ENCODE data around the gene VPREB3.
A peak's percentile ranks its signal among the peaks of the same experiment; 100 is the strongest.

VPREB3 gene

GRCh38 chr22:23784215-23784732, 30.0 kb upstream of the VPREB3 start:
- Histone ChIP-seq H3K4me3 (peak overlapping the region; percentile 38; the same call in 1 of the 2 replicates), H3K4me1 (peaks cover 74% of the 10 kb centered on the region), H3K9me3 (no peaks in the 10 kb centered on the region), H3K9ac (peak overlapping the region; percentile 52), H3K4me2 (peak overlapping the region; percentile 84), H3K36me3 (peaks cover 56% of the 10 kb centered on the region), H3K27ac (peak overlapping the region; percentile 100), H3K27me3 (no peaks in the 10 kb centered on the region), H4K20me1 (peaks cover 21% of the 10 kb centered on the region)
- TF ChIP-seq Cebpa-rat (IDR thresholded peaks at IDR 0.05): no peak

GRCh38 chr22:23783265-23784150, 29.3 kb upstream of the VPREB3 start:
- Histone ChIP-seq H3K27me3 (no peaks in the 10 kb centered on the region), H4K20me1 (peaks cover 13% of the 10 kb centered on the region), H3K27ac (peak overlapping the region; percentile 100), H3K9me3 (no peaks in the 10 kb centered on the region), H3K9ac (peak overlapping the region; percentile 52), H3K4me3 (0 out of 2 replicates have a peak overlapping the region, but pooled peaks have one; percentile 38), H3K4me2 (peak overlapping the region; percentile 84), H3K36me3 (peaks cover 55% of the 10 kb centered on the region), H3K4me1 (peaks cover 68% of the 10 kb centered on the region)
- no peak for TF ChIP-seq Cebpa-rat (IDR thresholded peaks at IDR 0.05)

- Histone ChIP-seq H3K4me3 (no peak overlapping the region), H3K4me1 (peaks cover 68% of the 10 kb centered on the region), H4K20me1 (peaks cover 5% of the 10 kb centered on the region), H3K4me2 (peak overlapping the region; percentile 84), H3K27me3 (no peaks in the 10 kb centered on the region), H3K36me3 (peaks cover 52% of the 10 kb centered on the region), H3K9ac (peak overlapping the region; percentile 52), H3K9me3 (no peaks in the 10 kb centered on the region), H3K27ac (peak overlapping the region; percentile 100)
- no peak for TF ChIP-seq Cebpa-rat (IDR thresholded peaks at IDR 0.05)
These were observed 28.5 kb upstream of the VPREB3 start for GRCh38 chr22:23782703-23783102.

GRCh38 chr22:23782252-23782651, 28.0 kb upstream of the VPREB3 start:
- H3K9me3 ChIP-seq: no peaks in the 10 kb centered on the region
- no peaks in the 10 kb centered on the region for H3K27me3 ChIP-seq
- 0 out of 2 replicates have a peak overlapping the region, but pooled peaks have one; percentile 84 for H3K4me2 ChIP-seq
- H3K4me3 ChIP-seq: no peak overlapping the region
- TF ChIP-seq Cebpa-rat (IDR thresholded peaks at IDR 0.05): no peak
- peak overlapping the region; percentile 100 for H3K27ac ChIP-seq
- H3K4me1 ChIP-seq: peaks cover 72% of the 10 kb centered on the region
- H4K20me1 ChIP-seq: peaks cover under 1% of the 10 kb centered on the region; the same call in 1 of the 2 replicates
- 0 out of 2 replicates have a peak overlapping the region, but pooled peaks have one; percentile 52 for H3K9ac ChIP-seq
- H3K36me3 ChIP-seq: peaks cover 52% of the 10 kb centered on the region

- H3K9ac ChIP-seq: peak overlapping the region; percentile 6; the same call in 1 of the 2 replicates
- peaks cover 52% of the 10 kb centered on the region for H3K36me3 ChIP-seq
- H3K4me1 ChIP-seq: peaks cover 78% of the 10 kb centered on the region
- H3K9me3 ChIP-seq: no peaks in the 10 kb centered on the region
- H4K20me1 ChIP-seq: no peaks in the 10 kb centered on the region
- H3K27me3 ChIP-seq: no peaks in the 10 kb centered on the region
- H3K27ac ChIP-seq: peak overlapping the region; percentile 100
- no peak for TF ChIP-seq Cebpa-rat (IDR thresholded peaks at IDR 0.05)
- 0 out of 2 replicates have a peak overlapping the region, but pooled peaks have one; percentile 84 for H3K4me2 ChIP-seq
- no peak overlapping the region for H3K4me3 ChIP-seq
These were observed 27.4 kb upstream of the VPREB3 start for GRCh38 chr22:23781511-23782183.

GRCh38 chr22:23781065-23781464, 26.8 kb upstream of the VPREB3 start:
- no peak for TF ChIP-seq Cebpa-rat (IDR thresholded peaks at IDR 0.05)
- Histone ChIP-seq H3K4me1 (peaks cover 78% of the 10 kb centered on the region), H3K4me3 (no peak overlapping the region), H4K20me1 (peaks cover 4% of the 10 kb centered on the region), H3K27ac (peak overlapping the region; percentile 30; the same call in 1 of the 2 replicates), H3K9ac (peak overlapping the region; percentile 6; the same call in 1 of the 2 replicates), H3K36me3 (peaks cover 52% of the 10 kb centered on the region), H3K27me3 (no peaks in the 10 kb centered on the region), H3K9me3 (no peaks in the 10 kb centered on the region), H3K4me2 (no peak overlapping the region)

- H3K4me1 ChIP-seq: peaks cover 78% of the 10 kb centered on the region
- H3K4me3 ChIP-seq: no peak overlapping the region
- no peak overlapping the region for H3K4me2 ChIP-seq
- no peak overlapping the region for H3K9ac ChIP-seq
- no peaks in the 10 kb centered on the region for H3K27me3 ChIP-seq
- H3K36me3 ChIP-seq: peaks cover 52% of the 10 kb centered on the region
- no peak for TF ChIP-seq Cebpa-rat (IDR thresholded peaks at IDR 0.05)
- no peak overlapping the region for H3K27ac ChIP-seq
- peaks cover 6% of the 10 kb centered on the region for H4K20me1 ChIP-seq
- no peaks in the 10 kb centered on the region for H3K9me3 ChIP-seq
These were observed 26.0 kb upstream of the VPREB3 start for GRCh38 chr22:23780146-23780748.

GRCh38 chr22:23779731-23780130, 25.5 kb upstream of the VPREB3 start:
- Histone ChIP-seq H3K9ac (no peak overlapping the region), H3K4me3 (no peak overlapping the region), H4K20me1 (peaks cover 6% of the 10 kb centered on the region), H3K27me3 (no peaks in the 10 kb centered on the region), H3K4me2 (no peak overlapping the region), H3K4me1 (peaks cover 78% of the 10 kb centered on the region), H3K36me3 (peaks cover 52% of the 10 kb centered on the region), H3K9me3 (no peaks in the 10 kb centered on the region), H3K27ac (no peak overlapping the region)
- TF ChIP-seq Cebpa-rat (IDR thresholded peaks at IDR 0.05): no peak

- Histone ChIP-seq H3K27ac (no peak overlapping the region), H3K27me3 (no peaks in the 10 kb centered on the region), H3K4me3 (no peak overlapping the region), H3K36me3 (peaks cover 52% of the 10 kb centered on the region), H4K20me1 (peaks cover 6% of the 10 kb centered on the region), H3K4me2 (no peak overlapping the region), H3K4me1 (peaks cover 78% of the 10 kb centered on the region), H3K9me3 (no peaks in the 10 kb centered on the region), H3K9ac (no peak overlapping the region)
- no peak for TF ChIP-seq Cebpa-rat (IDR thresholded peaks at IDR 0.05)
These were observed 24.9 kb upstream of the VPREB3 start for GRCh38 chr22:23779083-23779482.

Data from BLaER1 (cell line).